GM19467 (cell line): ENCODE results near the gene ANGEL1.

Experiments used
- ATAC-seq: cut with Tn5 transposase; IDR thresholded peaks from one replicate; pipeline ENCODE4 v1.9.1; 2021; ENCODE audit warnings: mild to moderate bottlenecking, moderate library complexity; ENCODE audit not compliant: unreplicated experiment

The ANGEL1 gene

DNA sequence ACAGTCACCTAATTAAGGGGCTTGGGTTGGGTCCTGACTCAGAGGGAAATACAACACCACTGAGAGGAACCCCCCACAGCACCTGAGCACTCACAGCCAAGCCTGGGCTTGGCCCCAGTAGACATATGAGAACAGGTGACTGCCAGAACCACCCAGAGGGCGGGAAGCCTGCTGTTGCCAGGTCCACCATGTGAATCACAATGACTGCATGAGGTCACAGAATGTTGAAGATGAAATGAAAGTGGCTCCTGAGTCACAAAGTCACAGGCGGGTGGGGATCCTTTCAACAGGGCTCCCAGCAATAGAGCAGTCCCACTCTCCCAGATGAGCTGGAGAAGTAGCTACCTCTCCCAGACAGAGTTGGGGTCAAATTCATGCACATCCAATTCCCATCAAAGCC, 13.4 kb upstream of the ANGEL1 start, which contains the start of gene LRRC74A:
LRRC74A (plus strand) TSS at position 287 of the 400 bp plus-strand sequence. CDS start 290 bp downstream, outside the sequence.
- no peak for ATAC-seq

DNA sequence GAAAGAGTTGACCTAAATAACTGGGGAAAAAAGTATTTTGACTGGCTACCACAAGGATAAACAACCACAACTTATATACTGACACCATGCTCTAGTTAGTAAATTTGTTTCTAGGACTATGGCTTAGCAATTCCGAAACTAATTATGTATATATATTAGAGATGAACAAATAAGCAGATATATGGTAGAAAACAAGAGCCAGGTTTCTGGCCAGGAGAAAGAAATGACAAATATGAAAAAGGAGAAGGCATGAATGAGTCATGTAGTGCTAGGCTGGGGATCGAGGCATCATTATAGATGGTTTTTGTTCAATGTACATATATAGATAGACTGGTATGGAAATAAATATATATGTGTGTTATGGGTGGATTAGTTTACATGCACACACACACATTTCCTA, 8.0 kb upstream of the ANGEL1 start:
- no peak for ATAC-seq

DNA sequence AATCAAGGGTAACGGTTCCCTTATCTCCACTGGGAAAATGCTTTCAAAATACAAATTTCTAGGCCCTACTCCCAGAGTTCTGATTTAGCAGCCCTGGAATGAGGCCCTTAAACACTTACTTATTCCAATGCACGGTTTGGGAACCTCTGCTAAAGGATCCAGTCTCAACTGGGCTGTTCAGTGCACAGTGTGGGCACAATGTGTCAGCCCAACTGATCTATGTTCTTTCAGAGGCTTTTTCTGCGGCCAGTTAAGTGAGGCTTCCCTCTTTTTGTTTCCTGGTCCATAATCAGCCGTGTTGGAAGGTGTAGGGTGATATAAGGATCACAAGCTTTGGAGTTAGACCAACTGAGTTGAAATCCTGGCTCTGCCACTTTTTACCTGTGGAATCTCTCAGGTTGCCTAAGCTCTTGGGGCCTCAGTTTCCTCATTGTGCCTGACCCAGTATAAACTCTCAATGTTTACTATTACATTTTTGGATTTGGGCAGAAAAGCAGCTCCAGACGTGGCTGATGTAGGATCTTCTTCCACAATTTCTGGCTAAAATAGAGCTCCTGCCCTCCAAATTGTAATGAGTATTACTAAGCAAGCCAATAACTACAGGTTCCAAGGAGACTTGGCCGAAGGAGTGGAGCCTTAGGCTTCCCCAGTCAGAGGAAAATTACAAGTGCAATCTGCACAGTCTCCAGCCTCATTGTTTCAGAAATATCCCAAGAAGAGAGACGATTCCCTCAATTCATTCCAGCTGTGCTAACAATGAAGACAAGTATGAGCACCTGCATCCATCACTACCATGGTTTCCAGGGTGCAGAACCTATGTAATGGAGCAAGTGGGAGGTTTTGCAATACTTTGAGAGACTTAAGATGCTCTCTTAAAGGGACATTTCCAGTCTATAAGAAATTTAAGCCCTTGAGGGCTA, 2.3 kb upstream of the ANGEL1 start:
- ATAC-seq, result no peak

DNA sequence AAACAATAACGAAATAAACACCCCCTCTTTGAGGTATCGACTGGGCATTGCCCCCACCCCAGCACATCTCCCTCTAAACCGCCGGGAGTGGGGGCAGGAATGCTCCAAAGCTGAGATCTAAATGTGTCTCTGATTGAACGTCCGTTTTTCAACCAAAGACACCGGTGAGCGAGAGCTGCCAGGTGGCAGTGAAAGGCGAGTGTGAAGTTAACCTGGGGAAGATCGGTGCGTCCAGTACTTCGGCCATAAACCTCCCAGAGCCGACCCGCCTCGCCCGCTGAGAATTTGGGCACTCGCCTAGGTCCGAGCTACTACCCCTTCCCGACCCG, 625 bp downstream of the ANGEL1 start:
- no peak for ATAC-seq

DNA sequence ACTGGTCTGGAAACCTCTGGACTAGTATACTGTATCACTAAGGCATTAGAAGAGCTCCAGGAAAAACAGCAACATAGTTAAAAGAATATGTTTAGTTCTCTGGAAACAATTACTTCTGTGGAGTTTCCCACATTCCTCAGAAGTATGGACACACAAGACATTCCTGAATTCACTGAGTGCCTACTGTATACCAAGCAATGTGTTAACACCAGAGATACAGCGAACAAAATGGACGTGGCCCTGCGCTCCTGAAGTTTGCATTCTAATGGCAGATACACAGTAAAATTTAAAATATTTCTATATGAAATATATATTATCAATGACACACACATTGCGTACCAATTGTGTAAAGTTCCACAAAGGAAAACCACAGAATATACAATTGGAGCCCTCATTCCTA, 1.1 kb downstream of the ANGEL1 start:
- ATAC-seq, result no peak

DNA sequence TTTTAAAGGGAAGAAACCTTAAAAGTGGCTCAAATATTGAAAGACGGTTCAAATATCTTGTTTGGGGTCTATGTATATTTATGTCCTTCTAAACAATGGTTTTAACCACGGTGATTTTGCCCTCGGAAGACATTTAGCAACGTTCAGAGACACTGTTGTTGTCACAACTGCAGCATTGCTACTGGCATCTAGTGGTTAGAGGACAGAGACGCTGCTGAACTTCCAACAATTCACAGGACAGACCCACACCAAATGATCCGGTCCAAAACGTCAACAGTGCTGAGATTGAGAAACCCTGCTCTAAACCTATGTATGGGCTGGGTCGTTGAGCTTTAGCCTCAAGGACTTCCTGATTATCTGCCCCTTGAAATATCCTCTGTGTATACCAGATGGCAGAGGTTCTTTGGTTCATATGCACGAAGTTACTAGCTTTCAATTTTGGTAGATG, 1.7 kb downstream of the ANGEL1 start:
- no peak for ATAC-seq

DNA sequence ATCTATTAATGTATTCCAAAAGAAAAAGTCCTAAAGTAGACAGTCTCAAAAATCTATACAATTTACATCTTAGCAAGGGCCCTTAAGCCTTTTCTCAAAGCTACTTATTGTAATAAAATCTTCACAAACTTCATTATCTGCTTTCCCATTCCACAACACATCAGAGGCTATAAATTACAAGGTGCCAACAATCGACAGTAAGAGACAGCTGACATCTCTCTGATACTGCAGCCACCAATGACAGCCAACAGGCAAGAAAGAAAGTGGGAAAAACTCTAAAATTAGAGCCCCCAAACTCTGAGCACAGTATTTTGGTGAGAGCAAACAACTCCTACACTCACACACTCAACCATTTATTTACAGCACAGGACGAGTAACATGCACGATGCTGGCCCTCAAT, 2.2 kb downstream of the ANGEL1 start:
- no peak for ATAC-seq

DNA sequence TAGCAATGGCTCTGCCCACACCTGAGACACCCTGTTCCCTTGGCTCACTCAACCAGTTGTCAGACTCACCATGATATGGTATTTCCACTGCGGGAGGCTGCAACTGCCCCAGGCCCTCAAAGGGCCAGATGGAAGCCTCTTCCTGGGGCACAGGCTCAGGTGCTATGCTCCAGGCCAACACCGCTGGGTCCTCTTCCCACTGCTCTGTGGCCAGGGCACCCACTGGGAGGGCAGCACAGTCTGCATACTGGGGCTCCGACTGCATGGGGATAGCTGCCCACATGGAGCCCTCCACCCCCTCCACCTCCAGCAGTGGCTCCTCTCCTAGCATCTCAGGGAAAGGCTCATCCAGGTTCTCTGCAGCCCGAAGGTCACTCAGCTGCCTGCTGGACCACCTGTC, 3.7 kb downstream of the ANGEL1 start:
- ATAC-seq, result no peak

DNA sequence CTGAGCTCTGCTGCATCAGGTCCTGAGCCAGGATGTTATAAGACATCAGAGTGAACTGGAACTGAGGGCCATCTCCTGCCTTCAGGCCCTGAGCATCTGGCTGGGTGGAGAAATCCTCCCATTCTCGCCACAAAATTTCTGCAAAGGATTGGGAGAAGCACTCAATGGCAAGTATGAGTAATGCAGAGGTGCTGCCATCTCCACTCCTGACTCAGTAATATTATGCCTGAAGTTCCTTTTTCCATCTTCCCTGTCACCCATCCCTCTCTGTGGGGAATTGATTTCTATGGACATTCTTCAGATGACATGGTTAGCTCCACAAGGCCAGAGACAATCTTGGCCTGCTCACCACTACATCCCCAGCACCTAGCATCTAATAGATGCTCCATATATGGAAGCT, 4.7 kb downstream of the ANGEL1 start:
- ATAC-seq, result no peak

DNA sequence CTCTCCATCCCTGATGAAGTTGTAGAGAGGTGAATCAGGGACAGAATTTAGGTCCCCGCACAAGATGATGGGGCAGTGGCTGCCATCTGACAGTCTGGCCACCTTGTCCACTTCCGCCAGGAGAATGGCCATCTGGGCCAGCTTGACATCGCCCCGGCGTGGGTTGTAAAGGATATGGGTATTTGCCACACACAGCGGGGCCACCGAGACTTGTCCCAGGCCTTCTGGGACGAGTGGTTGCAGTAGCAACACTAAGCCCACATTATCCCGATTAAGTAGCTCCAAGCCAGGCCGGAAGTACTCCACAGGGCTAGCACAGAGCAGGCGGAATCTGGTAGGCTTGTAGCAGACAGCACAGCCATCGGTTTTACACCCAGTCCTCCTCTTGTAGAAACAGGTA, 6.2 kb downstream of the ANGEL1 start:
- ATAC-seq, result no peak

DNA sequence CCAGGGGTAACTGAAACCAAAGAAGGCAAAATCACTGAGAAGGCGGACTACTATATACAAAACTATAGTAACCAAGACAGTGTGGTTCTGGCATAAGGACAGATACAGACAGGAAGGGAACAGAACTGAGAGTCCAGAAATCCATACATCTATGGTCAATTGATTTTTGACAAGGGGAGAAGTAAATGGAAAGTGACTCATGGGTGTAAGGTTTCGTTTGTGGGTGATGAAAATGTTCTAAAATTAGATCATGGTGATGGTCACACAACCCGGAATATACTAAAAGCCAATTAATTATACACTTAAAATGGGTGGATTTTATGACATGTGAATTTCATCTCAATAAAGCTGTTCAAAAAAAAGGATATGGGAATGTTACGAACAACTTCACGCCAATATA, 18.7 kb downstream of the ANGEL1 start:
- ATAC-seq, result no peak

DNA sequence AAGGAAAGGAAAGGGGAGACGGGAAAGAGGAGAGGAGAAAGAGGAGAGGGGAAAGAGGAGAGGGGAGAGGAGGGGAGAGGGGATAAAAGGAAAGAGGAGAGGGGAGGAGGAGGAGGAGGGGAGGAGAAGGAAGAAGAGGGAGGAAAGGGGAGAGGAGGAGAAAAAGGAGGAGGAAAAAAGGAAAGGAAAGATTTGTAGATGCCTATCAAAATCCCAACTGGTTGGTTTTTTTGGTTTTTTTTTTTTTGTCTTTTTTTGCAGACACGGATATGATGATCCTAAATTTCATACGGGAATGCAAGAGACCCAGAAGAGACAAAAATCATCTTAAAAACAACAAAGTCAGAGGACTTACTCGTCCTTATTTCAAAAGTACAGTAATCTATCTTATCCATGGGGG, 19.4 kb downstream of the ANGEL1 start:
- ATAC-seq, result no peak

DNA sequence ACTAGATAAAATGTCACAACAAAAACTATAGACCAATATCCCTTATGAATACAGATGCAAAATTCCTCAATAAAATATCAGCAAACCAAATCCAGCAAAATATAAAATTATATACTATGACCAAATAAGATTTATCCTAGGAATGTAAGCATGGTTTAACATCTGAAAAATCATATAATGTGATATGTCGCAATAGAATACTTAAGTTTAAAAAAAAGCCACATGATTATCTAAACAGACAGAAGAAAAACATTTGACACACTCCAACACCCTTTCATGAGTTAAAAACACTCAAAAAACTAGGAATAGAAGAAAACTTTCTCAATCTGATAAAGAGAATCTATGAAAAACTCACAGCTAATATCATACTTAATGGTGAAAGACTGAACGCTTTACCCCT, 20.3 kb downstream of the ANGEL1 start:
- no peak for ATAC-seq

DNA sequence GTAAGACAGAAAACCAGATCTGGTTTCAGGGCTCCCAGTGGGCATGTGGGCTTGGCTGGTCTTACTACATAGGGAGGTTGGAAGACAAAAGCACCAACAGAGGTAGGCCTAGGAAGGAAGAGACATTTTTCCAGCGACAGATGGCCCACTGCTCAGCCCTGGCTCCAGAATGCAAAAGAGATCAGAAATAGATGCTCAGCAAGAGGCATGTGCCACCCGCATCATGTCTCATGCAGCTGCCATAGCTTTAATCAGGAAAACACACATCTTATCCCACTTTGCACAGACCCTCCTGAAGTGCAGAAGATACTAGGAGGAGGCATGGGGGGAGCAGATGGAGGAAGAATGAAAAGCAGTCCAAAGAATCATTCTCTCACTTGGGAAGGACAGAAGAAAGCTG, 26.1 kb downstream of the ANGEL1 start:
- ATAC-seq, result no peak

DNA sequence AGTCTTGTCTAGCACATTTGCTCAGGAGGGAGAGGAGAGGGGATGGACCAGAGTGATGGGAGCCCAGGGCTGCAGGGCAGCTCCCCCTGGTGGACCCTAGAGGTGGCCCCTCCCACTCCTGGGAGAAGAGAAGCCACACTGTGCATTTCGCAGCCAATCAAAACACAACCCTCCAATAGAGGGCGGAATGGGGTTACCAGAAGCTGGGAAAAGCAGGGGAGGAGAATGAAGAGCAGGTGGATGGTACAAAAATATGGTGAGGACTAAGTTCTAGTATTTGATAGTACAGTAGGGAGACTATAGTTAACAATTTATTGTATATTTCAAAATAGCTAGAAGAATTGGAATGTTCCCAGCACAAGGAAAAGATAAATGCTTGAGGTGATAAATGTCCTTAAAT, 27.8 kb downstream of the ANGEL1 start:
- peak; percentile 76 for ATAC-seq

DNA sequence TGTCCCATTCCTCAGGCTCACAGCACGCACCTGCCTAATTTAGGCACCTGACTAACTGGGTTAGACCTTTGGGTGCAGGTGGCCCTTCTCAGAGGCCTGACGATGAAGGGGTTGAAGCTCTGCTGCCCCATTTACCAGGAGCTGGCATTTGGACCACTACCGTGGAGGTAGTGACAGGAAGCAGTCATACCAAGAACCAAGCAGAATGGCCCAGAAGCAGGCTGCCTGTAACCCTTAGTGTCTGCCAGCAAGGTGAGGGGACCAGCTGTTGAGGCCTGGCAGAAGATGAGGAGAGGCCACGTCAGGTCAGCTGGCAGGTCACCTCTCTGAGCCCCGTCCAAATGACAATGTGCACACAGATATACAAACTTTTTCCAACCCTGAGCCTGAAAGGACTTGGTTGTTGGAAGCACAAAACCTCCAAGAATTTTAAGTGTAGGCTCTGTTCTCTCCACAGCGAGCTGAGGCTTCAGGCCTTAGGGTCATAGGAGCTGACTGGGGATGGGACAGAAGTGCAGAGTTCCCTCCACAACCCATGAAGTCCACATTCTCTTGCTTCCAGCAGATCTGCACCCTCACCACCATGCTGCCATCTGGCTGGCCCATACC, 28.3 kb downstream of the ANGEL1 start:
- ATAC-seq, result no peak

DNA sequence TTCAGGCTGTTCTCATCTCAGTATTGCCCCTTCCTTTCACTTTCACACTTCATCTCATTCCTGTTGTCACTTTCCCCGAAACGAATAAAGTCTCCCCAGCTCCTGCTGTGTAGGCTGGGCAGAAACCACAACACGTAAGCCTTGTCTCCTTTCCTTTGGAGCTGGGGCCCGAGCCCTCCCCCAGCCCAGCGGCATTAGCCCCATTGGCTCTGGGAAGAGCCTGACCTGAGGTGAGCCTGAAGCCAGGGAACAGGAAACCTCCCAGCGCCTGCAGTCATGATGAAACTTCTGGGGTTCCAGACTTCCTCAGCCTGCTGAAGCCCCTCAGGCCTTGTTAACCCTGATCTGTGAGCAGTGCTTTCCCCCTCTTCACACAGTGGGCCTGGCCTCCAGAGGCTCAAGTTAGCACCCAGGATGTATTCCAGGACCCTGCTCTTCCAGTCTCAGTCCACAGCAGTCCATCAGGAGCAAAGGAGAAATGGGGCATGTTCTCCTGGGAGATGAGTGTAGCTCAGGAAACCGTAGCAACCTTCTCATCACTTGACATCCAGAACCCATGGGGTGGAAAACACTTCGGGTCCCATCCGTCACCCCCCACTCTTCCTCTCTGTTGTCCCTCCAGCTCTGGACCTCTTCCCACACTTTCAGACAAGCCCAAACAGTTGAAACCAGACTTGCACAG, 29.7 kb downstream of the ANGEL1 start:
- no peak for ATAC-seq

DNA sequence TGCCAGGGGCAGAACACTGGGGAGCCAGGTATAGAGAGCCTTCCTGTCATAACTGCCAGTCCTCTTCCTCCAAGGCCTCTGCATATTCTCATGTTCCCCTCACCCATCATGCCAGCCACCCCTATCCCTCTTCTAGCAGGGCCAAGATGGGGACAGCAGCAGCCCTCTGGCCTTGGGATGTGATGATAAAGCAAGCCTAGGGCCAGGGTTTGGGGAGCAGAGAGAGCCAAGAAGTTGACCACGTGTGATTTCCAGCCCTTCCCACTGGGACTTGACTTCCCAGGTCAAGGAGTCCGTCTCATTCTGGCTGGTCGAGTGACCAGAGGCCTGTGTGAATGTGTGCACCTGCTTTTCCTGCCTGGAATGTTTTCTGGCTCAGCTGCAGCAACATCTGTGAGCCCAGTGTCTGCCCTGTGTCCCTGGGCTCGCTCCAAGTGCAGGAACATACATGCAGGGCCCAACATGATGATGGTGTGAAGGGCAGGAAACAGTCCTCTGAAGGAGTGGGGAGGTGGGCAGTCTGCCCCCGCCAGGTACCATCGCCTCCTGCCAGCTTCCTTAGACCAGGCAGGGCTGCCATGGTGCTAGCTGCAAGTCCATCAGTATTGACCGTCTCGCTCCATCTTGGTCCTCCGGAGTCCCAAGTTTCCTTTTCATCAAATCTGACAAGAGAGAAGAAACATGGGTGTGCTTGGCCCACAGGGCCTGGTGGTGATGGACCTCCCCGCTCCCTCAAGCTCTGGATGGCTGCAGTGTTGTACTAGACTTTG, 30.4 kb downstream of the ANGEL1 start:
- no peak for ATAC-seq

DNA sequence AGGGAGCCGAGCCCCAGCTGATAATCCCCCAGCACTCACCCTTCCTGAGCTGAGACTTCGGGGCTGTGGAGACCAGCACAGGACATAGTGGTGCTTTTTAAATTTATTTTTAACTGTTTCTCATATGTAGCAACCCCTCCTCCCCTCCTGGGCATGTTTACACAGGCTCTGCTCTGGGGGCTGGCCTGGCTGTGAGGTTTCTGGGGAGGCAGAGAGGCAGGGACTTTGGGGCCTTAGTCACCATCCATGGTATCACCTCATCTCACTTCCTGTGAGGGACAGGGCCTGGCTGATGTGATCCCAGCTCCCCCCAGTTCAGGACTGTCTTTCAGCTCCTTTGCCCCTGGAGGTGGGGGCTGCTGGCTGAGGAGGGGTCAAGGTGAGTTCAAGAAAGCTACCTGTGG, 31.0 kb downstream of the ANGEL1 start:
- ATAC-seq, result no peak

DNA sequence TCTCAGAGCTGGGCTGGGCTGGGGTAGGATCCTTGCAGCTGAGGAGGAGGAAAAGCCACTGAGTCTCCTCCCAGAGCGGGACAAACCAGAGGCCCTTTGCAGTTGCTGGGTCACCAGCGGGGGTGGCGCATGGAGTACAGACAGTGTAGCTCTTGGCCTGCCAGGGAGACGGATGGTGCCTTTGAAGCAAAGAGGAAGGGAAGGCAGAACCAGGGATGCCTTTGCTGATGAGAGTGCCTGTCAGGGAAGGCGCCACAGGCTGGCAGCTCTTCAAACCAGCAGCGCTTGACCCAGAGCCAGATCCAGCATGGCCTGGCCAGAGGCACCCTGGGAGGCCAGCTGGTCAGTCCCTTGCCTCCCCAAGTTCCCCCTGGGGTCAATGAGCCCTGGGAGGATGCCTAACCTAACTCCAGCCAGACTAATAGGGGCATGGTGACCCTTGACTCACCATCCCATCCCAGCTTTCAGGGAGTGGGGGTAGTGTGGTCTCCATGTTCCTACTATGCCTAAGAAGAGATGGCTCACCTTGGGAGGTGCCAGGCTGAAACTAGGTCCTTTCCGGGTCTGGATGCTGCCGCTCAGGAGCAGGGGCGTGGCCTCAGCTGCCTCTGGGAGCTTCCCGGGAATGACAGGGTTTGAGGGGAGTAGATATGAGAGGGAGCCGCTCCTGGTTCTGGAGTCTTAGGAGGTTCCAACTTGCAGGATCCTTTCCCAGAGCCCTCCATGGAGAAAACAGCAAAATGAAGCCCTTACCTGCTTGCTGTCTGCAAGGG, 31.6 kb downstream of the ANGEL1 start:
- ATAC-seq, result no peak
